H1 (cell line): ENCODE results near the gene MCF2L. TPM values are rescaled to one million over a fixed set of nuclear protein-coding genes. Genes with fewer than 3 reads are reported as not detected.

Experiments used
- CTCF ChIA-PET: fragments of 300-600 bp; sonication (Branson Sonifier 250); formaldehyde crosslinking; loops from one replicate; lab custom pipeline; 2021; ENCODE audit not compliant: partially characterized antibody; lab: Charles Lee
- POLR2A ChIA-PET: fragments of 300-600 bp; sonication (Branson Sonifier 250); formaldehyde crosslinking; loops from one replicate; lab custom pipeline; 2021; ENCODE audit warnings: inconsistent platforms; ENCODE audit not compliant: partially characterized antibody; lab: Charles Lee
- DNase-seq, 2 experiments: peaks; one replicate each; pipeline versions ENCODE4 v3.0.0 to v3.0.0-alpha.2; 2010 to 2022; ENCODE audit warnings: low spot score in 2 of 2, low read depth in 1 of 2, mixed read lengths in 1 of 2
- FAIRE-seq: peaks from 2 replicates; lab custom pipeline; 2011; peaks lifted over from hg19 to GRCh38; lab: Jason Lieb, UNC
- H2AFZ ChIP-seq: 2 replicates; pipeline ENCODE4 v1.8.1; 2012; ENCODE audit warnings: low read length, inconsistent platforms
- H2AK5ac ChIP-seq: 2 replicates; pipeline ENCODE4 v1.6.1; 2013; ENCODE audit warnings: low read depth, low read length
- H2BK120ac ChIP-seq: replicated peaks from 2 replicates; pipeline ENCODE3; 2013; ENCODE audit warnings: low read depth, low read length, inconsistent platforms
- H2BK12ac ChIP-seq: 2 replicates; pipeline ENCODE4 v1.6.1; 2013; ENCODE audit warnings: low read depth, low read length
- H2BK15ac ChIP-seq: 2 replicates; pipeline ENCODE4 v1.6.1; 2013; ENCODE audit warnings: low read length
- H2BK20ac ChIP-seq: 2 replicates; pipeline ENCODE4 v1.6.1; 2013; ENCODE audit warnings: low read length
- H2BK5ac ChIP-seq: 2 replicates; pipeline ENCODE4 v1.6.1; 2013; ENCODE audit warnings: low read depth, low read length
- H3K14ac ChIP-seq: 2 replicates; pipeline ENCODE4 v1.6.1; 2013; ENCODE audit warnings: inconsistent platforms; ENCODE audit not compliant: insufficient read length
- H3K18ac ChIP-seq: 2 replicates; pipeline ENCODE4 v1.6.1; 2013; ENCODE audit warnings: low read length; ENCODE audit errors: extremely low read depth
- H3K23ac ChIP-seq: 2 replicates; pipeline ENCODE4 v1.6.1; 2013; ENCODE audit warnings: inconsistent platforms; ENCODE audit not compliant: insufficient read length
- H3K23me2 ChIP-seq: 2 replicates; pipeline ENCODE4 v1.6.1; 2013; ENCODE audit warnings: low read depth, low read length
- H3K27ac ChIP-seq: 2 replicates; pipeline ENCODE4 v1.6.1; 2011; ENCODE audit warnings: low read depth, low read length, inconsistent platforms
- H3K27me3 ChIP-seq, 4 experiments: replicated peaks in 1 of 4; 1 replicate in 1 of 4; 2 replicates in 3 of 4; pipeline versions ENCODE4 v1.6.1 to v1.8.1; 2011 to 2013; ENCODE audit warnings: low read length in 3 of 4, mild to moderate bottlenecking in 3 of 4, inconsistent platforms in 2 of 4, mixed read lengths in 2 of 4, moderate library complexity in 1 of 4; ENCODE audit not compliant: control insufficient read depth in 3 of 4, insufficient read depth in 3 of 4; ENCODE audit errors: extremely low read depth in 1 of 4
- H3K36me3 ChIP-seq, 4 experiments: 2 replicates each; pipeline versions ENCODE4 v1.6.1 to v1.8.1; 2011 to 2013; ENCODE audit warnings: mild to moderate bottlenecking in 4 of 4, low read length in 3 of 4, moderate library complexity in 2 of 4, control low read depth in 1 of 4, inconsistent platforms in 1 of 4; ENCODE audit not compliant: insufficient read depth in 4 of 4, control insufficient read depth in 2 of 4
- H3K4ac ChIP-seq: replicated peaks from 2 replicates; pipeline ENCODE3; 2013; ENCODE audit warnings: low read length, low read depth, mixed read lengths, inconsistent platforms; ENCODE audit not compliant: insufficient read length
- H3K4me1 ChIP-seq, 4 experiments: replicated peaks in 1 of 4; 1 replicate in 1 of 4; 2 replicates in 3 of 4; pipeline versions ENCODE4 v1.6.1 to v1.8.1; 2011 to 2013; ENCODE audit warnings: low read length in 3 of 4, inconsistent platforms in 2 of 4, mixed read lengths in 1 of 4; ENCODE audit not compliant: insufficient read depth in 4 of 4, control insufficient read depth in 3 of 4
- H3K4me2 ChIP-seq, 2 experiments: 2 replicates each; pipeline versions ENCODE4 v1.6.1 to v1.8.1; 2011 to 2013; ENCODE audit warnings: low read depth in 2 of 2, low read length in 2 of 2, control low read depth in 1 of 2, inconsistent platforms in 1 of 2, mild to moderate bottlenecking in 1 of 2; ENCODE audit not compliant: insufficient read depth in 1 of 2
- H3K4me3 ChIP-seq, 4 experiments: fragments of 200-600, 300-600 bp in 1 of 4; sonication (generic), shearing (Covaris generic), sonication (Bioruptor Twin) in 1 of 4; 2 replicates each; pipeline versions ENCODE4 v1.5.1 to v1.8.1; 2011 to 2016; ENCODE audit warnings: low read length in 4 of 4, low read depth in 3 of 4, control low read depth in 2 of 4, inconsistent platforms in 2 of 4, mild to moderate bottlenecking in 2 of 4, mixed read lengths in 1 of 4, moderate library complexity in 1 of 4; ENCODE audit not compliant: insufficient read depth in 2 of 4; ENCODE audit errors: extremely low read depth in 1 of 4
- H3K56ac ChIP-seq: replicated peaks from 2 replicates; pipeline ENCODE3; 2013; ENCODE audit warnings: low read depth, mild to moderate bottlenecking, mixed read lengths, low read length, inconsistent platforms; ENCODE audit not compliant: insufficient read length
- H3K79me1 ChIP-seq: 2 replicates; pipeline ENCODE4 v1.6.1; 2013; ENCODE audit warnings: low read depth, low read length, control low read depth
- H3K79me2 ChIP-seq, 2 experiments: 2 replicates each; pipeline versions ENCODE4 v1.6.1 to v1.8.1; 2012 to 2013; ENCODE audit warnings: low read length in 2 of 2, mild to moderate bottlenecking in 2 of 2, inconsistent platforms in 1 of 2; ENCODE audit not compliant: insufficient read depth in 2 of 2, control insufficient read depth in 1 of 2
- H3K9ac ChIP-seq, 4 experiments: replicated peaks in 1 of 4; 1 replicate in 1 of 4; 2 replicates in 3 of 4; pipeline versions ENCODE4 v1.6.1 to v1.8.1; 2011 to 2013; ENCODE audit warnings: low read depth in 3 of 4, low read length in 3 of 4, control low read depth in 2 of 4, mild to moderate bottlenecking in 2 of 4, moderate library complexity in 2 of 4, inconsistent platforms in 1 of 4; ENCODE audit errors: extremely low read depth in 1 of 4
- H3K9me3 ChIP-seq, 2 experiments: 2 replicates each; pipeline versions ENCODE4 v1.6.1 to v1.8.1; 2012 to 2013; ENCODE audit warnings: mild to moderate bottlenecking in 2 of 2, moderate library complexity in 2 of 2, control low read depth in 1 of 2, inconsistent platforms in 1 of 2, low read depth in 1 of 2, low read length in 1 of 2, mixed read lengths in 1 of 2; ENCODE audit not compliant: insufficient read depth in 2 of 2
- H4K20me1 ChIP-seq, 2 experiments: replicated peaks in 1 of 2; 2 replicates each; pipeline versions ENCODE3 to v1.8.1; 2011 to 2013; ENCODE audit warnings: inconsistent platforms in 2 of 2, low read length in 2 of 2, mild to moderate bottlenecking in 1 of 2; ENCODE audit not compliant: insufficient read depth in 2 of 2, control insufficient read depth in 1 of 2
- H4K5ac ChIP-seq: 2 replicates; pipeline ENCODE4 v1.6.1; 2013; ENCODE audit warnings: low read length, low read depth, mixed read lengths, inconsistent platforms; ENCODE audit not compliant: insufficient read length
- H4K8ac ChIP-seq: 2 replicates; pipeline ENCODE4 v1.8.0; 2013; ENCODE audit warnings: mild to moderate bottlenecking, moderate library complexity, low read length, inconsistent platforms; ENCODE audit not compliant: insufficient read depth; ENCODE audit errors: extremely low read depth
- H4K91ac ChIP-seq: replicated peaks from 2 replicates; pipeline ENCODE3; 2013; ENCODE audit warnings: low read length, mixed read lengths, inconsistent platforms; ENCODE audit not compliant: insufficient read length
- RXRA ChIP-seq: IDR thresholded peaks from 2 replicates; pipeline ENCODE4 v1.6.1; 2011; ENCODE audit warnings: low read depth, mild to moderate bottlenecking, low read length, moderate library complexity; ENCODE audit not compliant: insufficient read depth
- YY1 ChIP-seq: IDR thresholded peaks from 2 replicates; pipeline ENCODE4 v1.6.1; 2011; ENCODE audit warnings: low read depth, mild to moderate bottlenecking, low read length
- WGBS, 2 experiments: shearing (Covaris generic) in 1 of 2; methylation state at CpG; one replicate each; pipeline versions ENCODE4 v1.1.6 to v1.1.7; 2013 to 2015; ENCODE audit warnings: low lambda C conversion rate in 2 of 2, mixed read lengths in 2 of 2, inconsistent platforms in 1 of 2, low coverage in 1 of 2, missing lambda C conversion rate in 1 of 2; ENCODE audit not compliant: insufficient replicate concordance in 2 of 2, insufficient coverage in 1 of 2, insufficient read length in 1 of 2; ENCODE audit errors: extremely low coverage in 1 of 2, missing lambda C conversion rate in 1 of 2; 5-methylcytosine and 5-hydroxymethylcytosine counted together
- polyA plus RNA-seq, 7 experiments: library from polyadenylated mRNA; depleted of rRNA in 3 of 7; stranded (reverse) in 5 of 7; unstranded in 2 of 7; fragments of >200 nt in 5 of 7; fragments of 200-250 nt in 2 of 7; gene quantifications; 1 replicate in 5 of 7; 2 replicates in 1 of 7; 4 replicates in 1 of 7; pipeline versions ENCODE4 v1.2.1 to v1.2.3, GENCODE V29; 2011 to 2013; ENCODE audit warnings: missing spikeins in 2 of 7, mixed read lengths in 2 of 7
- total RNA-seq: library from RNA; stranded (reverse); fragmentation: NEBNext Ultra II Directional; extraction: Animal tissue kit (Norgen Biotek cat#: 25700); gene quantifications from 2 replicates; pipeline ENCODE4 v1.2.1, GENCODE V29; 2021

Gene MCF2L
- total and polyA plus RNA-seq, 2 of the 8 experiments (the other 6 are each of a cell fraction or from before 2014, with no cell fraction given) = 10.1 to 24.4 TPM

GRCh38 chr13:113078902-113079780, 110.1 kb downstream of the MCF2L start:
- H3K9ac ChIP-seq = no peak overlapping the region
- no peaks in the 10 kb centered on the region for H3K79me1 ChIP-seq
- H3K4me3 ChIP-seq = no peak overlapping the region
- no peak overlapping the region for H2AK5ac ChIP-seq
- H3K4me1 ChIP-seq = no peaks in the 10 kb centered on the region
- H3K79me2 ChIP-seq = no peaks in the 10 kb centered on the region
- no peak overlapping the region for H2BK120ac ChIP-seq
- no peak overlapping the region for H3K14ac ChIP-seq
- FAIRE-seq (no peak), DNase-seq (no peak)
- H3K18ac ChIP-seq = no peak overlapping the region
- H3K27me3 ChIP-seq = no peaks in the 10 kb centered on the region
- H2BK15ac ChIP-seq = no peak overlapping the region
- no peaks in the 10 kb centered on the region for H3K23me2 ChIP-seq
- H2BK20ac ChIP-seq = no peak overlapping the region
- no peak overlapping the region for H3K27ac ChIP-seq
- H2BK12ac ChIP-seq = no peak overlapping the region
- no peak overlapping the region for H4K91ac ChIP-seq
- POLR2A ChIA-PET = no interaction called here
- H3K56ac ChIP-seq = no peak overlapping the region
- TF ChIP-seq RXRA (no peak), YY1 (no peak)
- TF ChIP-seq, all 59 proteins: peak for 0
- Histone ChIP-seq H2AFZ (no peak overlapping the region), H3K36me3 (peaks cover 0 to 3% (median 0%) of the 10 kb centered on the region in 4 experiments; a peak in 5 of 8 replicates), H4K8ac (no peak overlapping the region), H4K20me1 (no peaks in the 10 kb centered on the region), H3K23ac (no peak overlapping the region), H3K9me3 (no peaks in the 10 kb centered on the region), H3K4me2 (no peak overlapping the region), H2BK5ac (no peak overlapping the region; the same call in 1 of the 2 replicates), H3K4ac (no peak overlapping the region), H4K5ac (no peak overlapping the region)
- 86% methylated on average over 27 of the region's 27 CpGs; no CpG with 5 or more reads in 1 of the 2 experiments for WGBS, 2 experiments
- CTCF ChIA-PET = interaction anchor here (1.0 kb wide), 1 partner anchor 10 kb away, joined by 5 read pairs; no protein-coding TSS in a partner anchor
